GM19240 (cell line): ENCODE data around the gene IGFBP2.

Experiments used
- DNase-seq: peaks from one replicate; pipeline ENCODE4 v3.0.0; 2011; ENCODE audit warnings: low spot score; ENCODE audit not compliant: insufficient read length

IGFBP2 gene

DNA sequence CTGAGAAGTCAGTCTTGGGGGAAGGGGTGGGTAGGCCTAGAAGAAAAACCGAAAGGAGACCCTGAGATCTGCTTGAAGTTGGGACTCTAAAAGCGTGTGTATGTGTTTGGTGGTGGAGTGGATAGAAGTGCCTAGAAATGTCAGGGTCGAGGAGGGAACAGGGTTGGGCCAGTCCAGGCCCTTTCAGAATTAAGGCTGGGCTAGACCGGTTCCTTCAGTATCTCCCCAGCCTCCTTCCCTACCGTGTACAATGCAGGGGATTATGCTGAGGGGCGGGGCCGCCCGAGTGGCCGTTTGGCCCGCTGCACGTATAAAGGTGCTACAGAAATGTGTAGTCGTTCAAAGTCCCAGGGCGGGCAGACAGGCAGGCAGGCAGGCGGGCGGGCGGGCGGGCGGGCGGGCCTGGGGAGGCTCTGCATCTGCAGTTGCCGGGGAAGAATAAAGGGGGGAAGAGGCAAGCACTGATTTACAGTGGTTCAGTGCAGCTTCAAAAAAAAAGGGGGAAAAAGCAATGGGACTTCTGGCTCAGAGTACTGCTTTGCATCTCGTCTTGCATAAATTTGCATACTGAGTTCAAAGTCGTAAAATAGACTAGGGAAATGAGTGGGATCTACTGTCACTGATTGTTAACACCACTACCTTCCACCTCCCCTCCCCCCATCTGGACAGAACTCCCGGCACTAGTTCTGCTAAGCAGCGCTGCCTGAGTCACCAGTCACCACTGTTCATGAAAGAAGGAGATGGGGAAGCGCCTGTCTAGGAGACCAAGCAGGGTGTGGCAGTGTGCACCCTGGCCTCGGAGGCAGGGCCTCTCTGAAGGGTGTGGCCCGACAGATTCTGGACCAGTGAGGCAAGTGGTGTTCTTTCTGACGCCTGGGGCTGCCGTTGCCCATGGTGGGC, 3.6 kb downstream of the IGFBP2 start:
- no peak for DNase-seq

DNA sequence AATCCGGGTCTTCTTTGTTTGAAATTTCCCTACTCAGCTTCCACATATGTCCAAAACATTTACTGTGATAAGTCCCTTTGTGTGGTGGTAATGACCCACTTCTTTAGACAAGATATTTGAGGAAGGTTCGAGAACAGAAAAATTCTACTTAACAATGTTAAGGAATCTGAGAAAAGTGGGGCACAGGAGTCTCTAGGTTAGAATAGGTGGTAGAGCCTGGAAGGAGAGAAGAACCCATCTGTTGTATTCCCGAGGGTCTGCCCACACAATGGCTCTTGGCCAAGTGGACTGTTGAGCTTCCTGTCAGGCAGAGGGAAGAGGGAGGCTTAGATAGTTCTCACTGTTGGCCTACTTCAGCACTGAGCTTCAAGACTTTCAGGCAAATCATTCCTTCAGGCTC, 4.3 kb downstream of the IGFBP2 start:
- DNase-seq, result no peak

DNA sequence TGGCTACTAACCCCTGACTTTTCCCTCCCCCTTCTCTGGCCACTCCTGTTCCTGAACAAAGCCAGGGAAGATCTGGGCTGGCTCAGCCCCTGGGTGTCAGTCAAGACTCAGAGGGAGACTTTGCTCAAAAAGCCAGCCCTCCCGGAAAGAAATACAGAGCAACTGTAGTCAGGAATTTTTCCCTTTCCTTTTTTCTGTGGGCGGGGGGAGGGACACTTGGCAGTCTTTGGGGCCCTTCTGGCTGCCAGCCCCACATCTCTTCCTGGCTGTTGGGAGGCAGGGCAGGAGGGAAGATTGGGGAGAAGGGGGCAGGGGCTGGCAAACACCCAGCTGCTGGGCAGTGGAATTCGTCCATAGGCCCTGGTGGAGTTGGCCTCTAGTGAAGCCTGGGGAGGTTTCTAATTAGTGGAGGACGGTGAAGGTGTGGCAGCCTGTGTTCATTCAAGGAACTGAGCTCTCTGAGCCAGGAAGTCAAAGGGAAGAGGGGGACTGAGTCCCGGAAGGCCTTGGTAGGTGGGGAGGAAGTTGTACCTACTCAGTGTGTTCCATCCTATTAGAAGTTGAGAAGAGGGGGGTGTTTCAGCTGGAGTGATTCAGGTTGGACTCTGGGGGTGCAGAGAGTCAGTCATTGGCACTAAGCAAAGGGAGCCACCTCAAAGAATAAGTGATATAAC, 10.9 kb downstream of the IGFBP2 start:
- DNase-seq, result no peak

DNA sequence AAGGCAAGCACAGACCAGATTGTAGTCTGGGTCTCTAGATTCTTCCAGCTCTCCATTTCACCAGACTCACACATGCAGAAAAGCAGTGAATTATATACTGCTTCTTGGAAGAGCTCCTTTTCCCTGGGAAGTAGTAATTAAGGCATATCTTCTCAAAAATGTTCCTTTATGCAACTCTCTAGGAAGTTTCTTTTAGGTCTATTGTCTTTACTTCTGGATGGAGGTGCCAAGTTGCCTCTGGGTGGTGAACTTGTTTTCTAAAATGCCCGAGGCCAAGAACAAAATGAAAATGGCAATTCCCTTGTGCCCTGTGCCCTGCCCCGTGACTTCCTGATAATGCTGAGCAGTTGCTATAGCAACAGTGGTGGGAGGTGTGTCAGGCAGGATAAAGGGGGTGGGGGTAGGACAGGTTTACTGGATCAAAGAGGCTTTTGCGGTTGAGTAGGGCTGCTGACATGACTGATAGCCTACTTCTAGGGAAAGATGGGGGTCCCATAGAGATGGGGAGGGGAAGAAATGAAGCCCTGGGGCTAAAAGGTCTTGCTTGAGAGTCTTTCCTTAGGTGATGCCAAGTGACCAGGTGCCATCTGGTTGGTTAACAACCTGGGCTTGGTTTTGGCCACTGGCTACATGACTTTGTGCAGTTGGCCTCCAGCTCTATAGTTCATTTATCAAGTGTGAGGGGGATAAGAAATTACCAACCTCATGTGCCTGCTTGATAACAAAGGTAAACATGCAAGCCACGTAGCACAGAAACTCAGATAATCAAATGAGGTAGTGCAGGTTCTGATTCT, 11.8 kb downstream of the IGFBP2 start:
- no peak for DNase-seq

DNA sequence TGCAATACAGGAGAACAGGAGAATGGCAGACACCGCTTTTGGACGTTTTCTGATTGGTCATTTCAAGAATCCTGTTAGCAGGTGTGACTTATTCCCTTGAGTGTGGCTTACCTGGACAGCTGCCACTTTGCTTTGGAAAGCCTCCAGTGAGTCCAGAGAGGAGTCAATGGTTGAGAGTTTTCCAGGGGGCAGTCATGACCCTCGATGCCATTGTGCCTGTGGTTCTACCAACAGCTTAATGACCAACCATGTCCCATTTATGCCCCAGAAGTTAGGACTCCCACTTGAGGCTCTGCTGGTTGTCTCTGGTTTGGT, 12.4 kb downstream of the IGFBP2 start:
- no peak for DNase-seq

DNA sequence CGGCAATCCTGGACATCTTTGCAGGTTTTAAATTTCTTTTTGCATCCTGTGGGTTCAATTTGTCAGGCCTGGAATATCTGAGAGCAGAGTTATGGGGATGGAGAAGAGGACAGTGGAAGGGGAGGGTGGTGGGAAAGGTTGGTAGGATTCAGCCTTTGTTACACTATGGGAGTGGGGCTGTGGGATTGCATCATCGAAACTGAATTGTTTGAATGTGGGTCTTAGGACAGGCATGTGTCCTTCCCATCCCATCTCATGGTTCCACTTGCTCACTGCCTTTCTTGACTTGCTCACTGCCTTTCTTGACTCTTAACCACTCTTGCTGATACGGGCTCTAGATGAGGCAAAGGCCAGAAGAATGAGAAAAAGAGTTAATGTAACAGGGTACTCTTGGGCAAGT, 12.9 kb downstream of the IGFBP2 start:
- no peak for DNase-seq

DNA sequence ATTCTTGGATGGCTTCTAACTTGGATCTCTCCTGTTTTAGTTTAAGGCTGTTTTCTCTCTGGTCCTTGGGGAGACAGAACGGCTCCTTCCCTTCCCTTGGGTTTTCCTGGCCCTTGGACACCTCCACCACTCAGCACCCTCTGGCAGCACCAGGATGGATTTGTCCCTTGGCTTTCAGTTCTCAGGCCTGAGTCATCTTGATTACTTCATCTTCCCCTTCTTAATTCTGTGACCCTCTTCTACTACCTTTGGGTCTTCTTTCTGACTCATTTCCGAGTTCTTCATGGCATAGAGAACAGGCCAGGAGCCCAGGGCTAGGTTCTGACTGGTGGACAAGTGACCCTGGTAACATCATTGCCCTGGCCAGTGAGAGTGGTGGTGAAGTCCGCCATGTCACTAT, 14.9 kb downstream of the IGFBP2 start:
- DNase-seq, result no peak

DNA sequence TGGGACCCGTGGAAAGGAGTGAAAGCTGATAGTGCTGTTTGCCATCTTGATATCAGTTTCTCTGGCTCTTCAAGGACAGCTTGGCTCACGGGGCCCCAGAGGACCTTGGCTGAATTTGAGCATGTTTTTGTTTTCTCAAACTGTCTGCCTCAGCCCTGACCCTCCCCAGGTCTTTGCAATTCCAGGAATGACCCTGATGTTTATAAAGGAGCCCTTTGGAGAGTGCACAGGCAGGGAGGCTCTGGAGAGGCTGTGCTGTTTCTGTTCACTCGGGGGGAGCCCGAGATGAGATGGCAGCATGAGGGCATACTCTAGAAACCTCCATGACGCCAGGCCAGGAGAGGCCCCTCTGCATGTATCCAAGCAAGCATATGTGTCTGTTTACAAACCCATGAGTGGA, 16.4 kb downstream of the IGFBP2 start:
- DNase-seq, result no peak

DNA sequence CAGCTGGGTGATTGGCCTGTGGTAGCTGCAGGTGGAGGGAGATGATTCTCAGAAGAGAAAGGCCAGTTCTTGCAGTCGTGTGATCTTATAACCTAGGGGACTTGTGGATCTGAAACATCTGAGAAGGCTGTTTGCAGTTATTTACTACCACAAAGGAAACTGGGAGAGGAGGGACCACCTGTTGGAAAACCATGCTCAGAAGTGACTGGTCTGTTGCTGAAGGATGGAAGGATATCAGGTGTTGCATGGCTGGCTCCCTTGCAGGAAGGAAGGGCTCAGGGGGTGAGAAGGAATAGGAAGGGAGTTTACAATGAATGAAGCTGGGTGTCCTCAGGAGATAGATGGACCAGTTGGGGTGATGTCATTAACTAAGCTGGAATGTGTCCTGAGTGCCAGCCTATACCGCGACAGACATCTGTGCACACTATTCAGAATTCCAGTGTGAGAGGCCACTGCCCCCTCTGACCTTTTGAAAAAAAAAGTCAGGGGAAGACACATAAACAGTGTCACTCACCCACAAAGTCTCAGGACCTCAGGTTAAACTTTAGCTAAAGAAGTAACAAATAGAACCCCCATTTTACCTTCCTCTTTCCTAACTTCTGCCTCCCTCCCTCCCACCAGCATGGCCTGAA, 17.5 kb downstream of the IGFBP2 start:
- no peak for DNase-seq

DNA sequence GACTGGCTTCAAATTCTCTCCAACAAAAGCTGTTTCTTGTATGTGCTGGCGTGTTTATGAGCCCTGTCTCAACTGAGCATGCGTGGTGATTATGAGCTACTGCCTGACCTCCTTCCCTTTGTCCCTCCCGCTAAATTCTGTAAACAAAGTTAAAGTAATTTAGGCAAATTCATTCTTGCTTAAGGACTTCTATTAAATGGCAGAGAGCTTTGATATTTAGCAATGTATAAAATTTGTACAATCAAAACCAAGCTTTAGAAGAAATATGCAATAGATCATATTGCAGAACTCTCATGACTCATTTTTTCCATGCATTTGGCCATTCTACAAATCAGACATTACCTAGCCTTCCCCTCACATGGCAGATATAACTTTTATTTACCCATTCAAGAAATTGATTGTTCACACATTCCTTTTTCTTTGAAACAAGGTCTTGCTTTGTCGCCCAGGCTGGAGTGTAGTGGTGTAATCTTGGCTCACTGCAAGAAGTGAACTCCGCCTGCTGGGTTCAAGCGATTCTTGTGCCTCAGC, 18.2 kb downstream of the IGFBP2 start:
- DNase-seq, result no peak

DNA sequence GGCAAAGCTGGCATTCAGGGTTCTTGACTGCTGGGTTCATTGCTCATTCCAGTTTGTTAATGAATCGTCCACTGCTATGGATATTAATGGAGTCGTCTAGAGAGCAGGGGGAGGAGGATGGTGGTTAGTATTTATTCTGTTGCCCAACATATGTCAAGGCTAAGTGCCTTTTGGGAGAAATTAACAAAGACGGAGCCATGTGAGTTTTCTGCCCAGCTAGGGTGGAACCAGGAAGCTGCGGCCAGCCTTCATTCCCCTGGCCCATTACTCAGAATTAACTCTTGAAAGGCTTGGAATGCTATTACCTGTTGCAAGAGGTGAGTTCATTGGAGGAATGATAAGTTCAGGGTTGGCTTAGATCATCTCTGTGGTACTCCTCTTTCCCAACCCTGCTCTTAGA, 19.3 kb downstream of the IGFBP2 start:
- DNase-seq, result no peak

DNA sequence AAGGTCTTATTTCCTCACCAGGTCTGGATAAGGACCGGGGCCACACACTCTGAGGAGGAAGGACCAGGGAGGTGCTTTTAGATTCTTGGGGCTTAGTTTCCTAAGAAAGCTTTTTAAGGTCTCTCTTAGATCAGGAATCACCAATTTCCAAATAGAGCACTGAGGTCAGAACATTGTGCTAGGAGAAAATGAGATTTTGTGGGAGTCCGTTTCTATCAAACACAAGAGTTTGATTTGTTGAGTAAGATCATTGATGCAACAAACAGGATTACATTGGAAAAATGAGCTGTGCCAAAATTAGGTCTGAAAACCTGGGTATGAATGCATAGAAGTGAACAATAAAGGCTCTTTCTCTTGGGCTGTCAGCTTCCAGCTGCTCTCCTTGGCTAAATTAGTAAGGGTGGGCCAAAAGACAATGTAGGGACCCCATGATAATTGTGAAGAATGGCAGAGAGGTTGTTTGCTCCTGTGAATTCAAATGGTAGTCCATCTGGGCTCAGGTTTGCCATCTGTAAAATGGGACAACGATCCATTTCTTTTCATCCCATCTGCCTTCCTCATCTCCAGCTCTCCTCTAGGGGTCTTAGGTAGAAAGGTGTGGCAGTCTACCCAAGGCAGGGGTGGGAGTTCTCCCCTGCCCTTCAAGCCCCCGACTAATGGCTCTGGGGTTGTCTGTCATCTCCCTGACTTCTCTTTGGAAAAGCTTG, 20.0 kb downstream of the IGFBP2 start:
- DNase-seq, result no peak

DNA sequence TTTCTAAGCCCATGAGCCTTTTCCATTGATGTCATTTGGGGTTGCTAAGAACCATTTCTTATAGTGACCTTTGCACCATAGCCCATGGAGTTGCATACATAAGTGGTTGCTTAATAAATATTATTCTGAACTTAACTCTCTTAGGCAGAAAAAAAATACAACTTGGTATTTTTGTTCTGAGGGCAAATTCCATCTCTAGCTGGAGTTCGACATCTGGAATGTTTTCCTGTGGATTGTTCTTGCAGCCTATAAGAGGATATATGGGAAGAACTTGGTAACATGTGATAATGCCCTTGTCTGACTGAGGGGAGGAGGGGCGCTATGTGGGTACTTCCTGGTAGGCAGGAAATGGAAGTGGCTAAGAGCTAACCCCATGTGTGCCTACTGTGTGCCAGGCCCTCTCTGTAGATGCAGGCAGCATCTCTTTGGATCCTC, 20.7 kb downstream of the IGFBP2 start:
- no peak for DNase-seq

DNA sequence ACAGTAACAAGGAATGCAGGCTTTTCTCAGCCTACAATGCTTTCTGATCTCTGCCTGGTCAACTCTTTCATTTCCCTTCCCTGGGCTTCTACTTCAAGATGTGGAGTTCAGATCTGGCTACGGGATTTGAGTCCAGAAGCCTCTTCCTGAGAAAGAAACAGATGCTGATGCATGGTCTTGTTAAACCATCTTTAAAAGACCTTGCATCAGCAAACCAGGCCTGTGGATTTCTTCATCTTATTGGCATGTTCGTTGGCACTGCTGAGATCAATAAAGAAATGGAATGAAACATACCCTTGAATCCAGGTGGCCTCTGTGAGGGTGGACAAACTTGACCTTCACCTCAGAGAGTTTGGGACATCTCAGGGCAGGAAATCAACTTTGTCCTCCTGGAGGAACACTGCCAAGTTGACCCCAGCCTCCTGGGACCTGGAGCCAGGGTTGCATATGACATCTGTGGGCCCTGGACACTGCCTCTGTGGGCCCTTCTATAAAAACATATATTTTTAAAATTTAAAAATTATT, 21.4 kb downstream of the IGFBP2 start:
- no peak for DNase-seq

DNA sequence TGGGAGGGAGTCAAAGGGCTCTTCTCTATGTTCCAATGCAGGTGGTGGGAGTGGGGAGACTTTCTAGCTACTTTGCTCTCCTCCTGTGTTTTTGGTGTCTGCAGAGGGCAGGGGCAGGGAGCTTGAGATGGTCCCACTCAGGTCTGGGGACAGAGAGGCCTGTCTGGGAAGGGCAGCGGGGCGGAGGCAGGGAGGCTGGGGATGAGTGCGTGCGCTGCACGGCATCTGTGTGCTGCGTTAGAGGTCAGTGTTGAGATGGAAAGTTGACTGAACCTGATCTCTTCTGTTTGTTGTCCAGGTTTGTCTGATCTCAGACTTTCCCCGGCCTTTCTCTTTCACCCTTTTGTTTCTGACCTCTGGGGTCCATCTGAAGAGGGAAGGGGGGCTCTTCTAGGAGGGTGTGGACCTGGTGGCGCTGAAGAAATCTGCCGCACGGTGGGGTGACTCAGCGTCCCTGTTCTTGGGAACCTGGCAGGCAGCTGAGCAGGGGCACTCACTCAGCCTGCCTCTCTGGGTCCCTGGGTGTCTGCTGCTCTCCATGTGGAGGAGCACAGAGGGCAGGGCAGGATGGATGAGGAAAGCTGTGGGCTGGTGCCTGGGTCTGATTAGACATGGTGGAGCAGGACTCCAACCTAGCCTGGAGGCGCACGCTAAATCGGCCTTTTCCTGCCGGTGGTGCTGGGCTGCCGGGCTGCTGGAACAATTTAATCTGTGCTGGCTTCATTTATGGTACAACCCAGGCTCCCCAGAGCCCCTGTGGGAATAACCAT, 24.1 kb downstream of the IGFBP2 start:
- DNase-seq, result no peak

DNA sequence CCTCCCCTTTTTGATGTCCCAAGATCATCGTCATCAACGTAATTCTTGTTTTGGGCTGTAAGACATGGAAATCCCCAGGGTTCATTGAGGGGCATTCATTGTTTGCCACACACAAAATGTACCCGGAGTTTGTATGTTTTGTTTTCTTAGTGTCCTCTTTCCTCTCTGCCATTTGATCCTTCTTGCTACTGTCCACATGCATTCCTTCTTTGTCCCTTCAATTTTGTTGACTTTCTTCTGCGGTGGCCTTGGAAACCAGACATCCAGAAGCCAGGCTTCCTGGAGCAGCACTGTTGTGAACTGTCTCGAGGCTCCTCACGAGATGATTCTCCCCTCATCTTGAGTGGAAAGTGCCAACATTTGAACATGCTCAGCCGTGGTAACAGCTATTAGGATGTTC, 24.8 kb downstream of the IGFBP2 start:
- no peak for DNase-seq

DNA sequence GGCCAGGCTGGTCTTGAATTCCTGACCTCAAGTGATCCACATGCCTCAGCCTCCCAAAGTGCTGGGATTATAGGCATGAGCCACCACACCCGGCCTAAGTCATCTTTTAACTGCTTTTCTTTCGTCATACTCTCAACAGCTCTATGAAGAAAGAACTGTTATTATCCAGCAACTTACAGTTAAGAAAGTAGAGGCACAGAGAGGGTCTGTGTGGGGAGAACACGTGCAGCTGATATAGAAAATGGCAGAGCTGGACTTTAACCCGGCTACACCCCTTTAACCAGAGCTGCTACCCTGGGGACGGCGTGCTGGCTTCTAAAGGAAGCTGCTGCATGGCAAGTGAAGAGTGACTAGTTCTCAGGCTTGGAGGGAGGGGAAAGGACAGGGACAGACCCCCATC, 25.5 kb downstream of the IGFBP2 start:
- DNase-seq, result no peak

DNA sequence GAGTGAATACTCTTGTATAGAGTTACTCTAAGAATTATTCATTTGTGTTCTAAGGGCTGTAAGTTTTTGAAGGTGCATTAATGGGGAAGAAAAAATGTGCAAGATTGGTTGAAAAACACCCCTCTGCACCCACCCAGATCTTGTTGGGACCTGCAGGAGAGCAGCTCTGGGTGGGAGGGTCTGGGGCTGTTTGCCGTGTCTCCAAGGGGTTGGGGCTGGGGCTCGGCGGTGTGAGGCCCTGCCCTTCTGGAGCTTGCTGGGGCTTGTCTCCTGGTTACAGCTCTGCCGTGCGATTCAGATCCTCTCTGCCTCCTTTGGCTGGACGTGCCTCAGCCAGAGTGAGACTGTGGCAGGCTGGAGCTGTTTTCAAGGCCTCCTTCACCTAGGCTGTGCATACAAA, 26.1 kb downstream of the IGFBP2 start:
- no peak for DNase-seq

DNA sequence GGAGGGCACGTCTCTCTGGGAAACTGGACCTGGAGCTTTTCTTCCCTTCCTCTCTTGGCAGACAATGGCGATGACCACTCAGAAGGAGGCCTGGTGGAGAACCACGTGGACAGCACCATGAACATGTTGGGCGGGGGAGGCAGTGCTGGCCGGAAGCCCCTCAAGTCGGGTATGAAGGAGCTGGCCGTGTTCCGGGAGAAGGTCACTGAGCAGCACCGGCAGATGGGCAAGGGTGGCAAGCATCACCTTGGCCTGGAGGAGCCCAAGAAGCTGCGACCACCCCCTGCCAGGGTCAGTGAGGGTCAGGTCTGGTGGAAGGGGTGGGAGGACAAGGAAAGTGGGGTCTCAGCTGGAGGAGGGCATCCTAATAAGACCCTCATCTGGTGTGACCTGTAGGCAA, 27.3 kb downstream of the IGFBP2 start:
- no peak for DNase-seq

DNA sequence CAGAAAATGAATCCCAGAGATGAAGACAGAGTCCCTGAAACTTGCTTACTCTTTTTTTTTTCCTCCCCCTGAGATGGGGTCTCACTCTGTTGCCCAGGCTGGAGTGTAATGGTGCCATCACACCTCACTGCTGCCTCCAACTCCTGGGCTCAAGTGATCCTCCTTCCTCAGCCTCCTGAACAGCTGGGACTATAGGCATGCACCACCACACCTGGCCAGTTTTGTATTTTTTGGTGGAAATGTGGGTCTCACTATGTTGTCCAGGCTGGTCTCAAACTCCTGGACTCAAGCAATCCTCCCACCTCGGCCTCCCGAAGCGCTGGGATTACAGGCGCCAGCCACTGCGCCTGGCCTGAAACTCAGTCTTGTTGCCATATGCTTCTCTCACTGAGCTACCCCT, 27.8 kb downstream of the IGFBP2 start:
- no peak for DNase-seq
